NCI-H1417 treated with DMSO at 0.1 percent for 48 hours (cell line): ENCODE results near the gene HMCES.
"Not testable (repeated sequence)": the region's sequence is repeated elsewhere in the genome, so short reads cannot be mapped to it uniquely, and the experiment has no call there.

Experiments
- DNase-seq: peaks from one replicate; lab custom pipeline; 2025; lab: John Stamatoyannopoulos, UW

Gene HMCES

DNA sequence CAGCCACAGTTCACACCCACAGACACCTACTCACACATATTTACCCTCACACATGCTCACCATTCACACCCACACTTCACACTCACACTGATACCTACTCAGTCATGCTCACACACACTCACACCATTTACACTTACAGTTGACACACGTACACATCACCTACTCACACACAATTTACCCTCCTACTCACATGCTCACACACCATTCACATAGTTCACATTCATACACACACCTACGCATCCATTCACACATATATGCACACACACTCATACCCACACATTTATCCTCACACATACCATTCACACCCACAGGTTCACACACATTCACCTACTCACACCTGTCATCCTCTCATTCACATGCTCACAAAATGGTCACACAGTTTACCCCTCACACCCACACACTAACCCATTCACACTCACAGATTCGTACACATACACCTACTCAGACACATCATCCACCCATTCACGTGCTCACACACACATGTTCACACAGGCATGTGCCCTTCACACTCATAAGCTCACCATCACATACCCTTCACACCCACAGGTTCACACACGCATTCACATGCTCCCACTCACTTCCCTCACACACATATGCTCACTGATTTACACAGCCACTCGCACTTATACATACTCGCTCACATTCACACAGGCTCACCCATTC is 42.3 kb downstream of the HMCES start:
- DNase-seq, result no peak

DNA sequence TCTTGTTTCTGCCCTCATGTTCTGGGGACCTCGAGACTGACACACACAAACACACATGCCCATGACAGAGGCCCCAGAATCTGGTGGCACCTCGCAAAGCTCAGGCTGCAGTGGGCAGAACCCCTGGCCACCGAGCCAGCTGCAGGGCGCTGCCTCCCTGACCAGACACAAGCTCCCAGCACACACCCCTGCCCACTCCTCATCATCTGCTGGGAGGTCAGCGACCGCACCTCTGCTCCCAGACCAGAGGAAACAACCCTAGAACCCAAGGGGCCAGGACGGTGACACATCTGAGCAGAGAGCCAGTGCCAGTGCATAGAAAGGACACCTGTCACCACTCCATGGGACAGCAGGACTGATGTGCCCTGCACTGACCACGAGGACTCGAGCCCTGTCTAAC is 43.2 kb downstream of the HMCES start:
- DNase-seq, result no peak

DNA sequence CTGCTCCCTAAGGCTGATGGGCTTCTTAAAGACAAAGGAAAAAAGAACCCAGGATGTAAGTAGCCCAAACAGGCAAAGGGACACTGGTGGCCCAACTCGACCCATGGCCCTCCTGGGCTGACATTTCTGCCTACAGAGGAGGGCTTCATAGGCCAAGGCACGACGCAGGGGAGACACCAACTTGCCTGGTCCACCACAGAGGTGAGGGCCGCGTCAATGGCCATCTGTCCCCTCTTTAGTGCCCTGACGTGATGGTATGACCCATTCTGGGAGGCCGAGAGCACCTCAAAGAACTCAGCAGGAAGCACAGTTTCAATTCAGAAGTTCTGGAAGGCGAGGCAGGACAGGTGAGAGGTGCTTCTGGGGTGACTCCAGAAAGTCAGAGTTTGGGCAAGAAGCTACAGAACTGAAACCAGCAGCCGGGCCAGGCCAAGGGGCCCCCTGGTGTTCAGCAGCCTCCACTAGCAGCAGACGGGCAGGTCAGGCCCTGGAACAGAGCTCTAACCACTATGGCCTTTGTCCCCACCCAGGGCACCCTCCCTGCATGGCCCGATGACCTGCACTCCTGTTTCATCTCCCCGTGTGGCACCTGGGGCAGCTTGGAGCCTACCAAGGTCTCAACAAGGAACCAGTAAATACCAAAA is 45.1 kb downstream of the HMCES start:
- no peak for DNase-seq

DNA sequence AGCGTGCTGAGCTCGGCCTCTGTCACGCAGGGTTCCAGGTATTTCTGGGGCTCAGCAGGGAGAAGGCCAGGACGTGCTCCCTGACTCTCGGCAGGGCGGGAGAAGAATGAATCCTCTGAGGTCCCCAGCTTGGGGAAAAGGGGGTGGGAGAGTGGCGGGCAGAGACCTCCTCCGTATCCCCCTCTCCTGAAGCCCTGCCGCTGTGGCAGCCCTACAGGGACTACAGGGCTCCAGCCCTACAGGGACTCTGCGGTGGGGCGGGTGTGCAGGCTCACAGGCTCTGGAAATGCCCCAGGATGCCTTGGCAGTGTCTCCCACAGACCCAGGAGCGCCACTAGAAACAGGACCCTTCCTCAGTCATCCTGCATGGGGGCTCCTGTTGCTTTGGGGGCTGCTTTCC is 46.2 kb downstream of the HMCES start:
- DNase-seq, result no peak

DNA sequence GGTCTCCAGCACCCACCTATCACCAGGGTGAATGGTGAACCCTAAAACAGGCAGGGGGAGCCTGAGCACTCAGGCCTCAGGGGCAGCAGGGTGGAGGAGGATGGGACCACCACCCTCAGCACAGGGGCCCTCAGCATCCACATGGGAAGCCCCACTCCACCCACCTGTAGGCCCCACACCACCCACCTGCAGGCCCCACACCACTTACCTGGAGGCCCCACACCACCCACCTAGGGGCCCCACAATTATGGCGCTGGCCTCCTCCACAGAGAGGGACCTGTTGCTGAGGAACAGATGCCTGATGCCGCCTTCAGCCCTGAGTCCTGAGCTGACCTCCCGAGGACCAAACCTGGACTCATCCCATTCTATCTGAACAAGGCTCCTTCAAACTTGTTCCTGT is 46.7 kb downstream of the HMCES start:
- DNase-seq, result no peak

DNA sequence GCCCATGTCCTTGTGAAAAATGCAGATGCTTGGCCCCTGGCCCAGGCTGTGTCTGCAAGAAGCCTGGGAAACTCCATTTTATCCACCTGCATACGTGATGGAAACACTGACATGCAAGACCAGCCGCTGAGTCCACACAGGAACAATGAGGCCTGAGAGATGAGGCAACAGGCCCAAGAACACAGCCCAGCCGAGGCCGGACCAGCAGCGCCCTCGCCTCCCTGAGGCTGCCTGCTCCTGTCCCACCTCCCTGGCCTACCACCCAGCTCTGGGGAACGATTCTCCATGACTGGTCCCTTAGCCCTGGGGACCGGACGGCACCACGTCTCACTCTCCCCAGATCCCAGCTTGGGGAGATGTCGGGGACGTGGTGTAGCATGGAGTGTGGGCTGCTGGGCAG is 47.5 kb downstream of the HMCES start:
- no peak for DNase-seq

DNA sequence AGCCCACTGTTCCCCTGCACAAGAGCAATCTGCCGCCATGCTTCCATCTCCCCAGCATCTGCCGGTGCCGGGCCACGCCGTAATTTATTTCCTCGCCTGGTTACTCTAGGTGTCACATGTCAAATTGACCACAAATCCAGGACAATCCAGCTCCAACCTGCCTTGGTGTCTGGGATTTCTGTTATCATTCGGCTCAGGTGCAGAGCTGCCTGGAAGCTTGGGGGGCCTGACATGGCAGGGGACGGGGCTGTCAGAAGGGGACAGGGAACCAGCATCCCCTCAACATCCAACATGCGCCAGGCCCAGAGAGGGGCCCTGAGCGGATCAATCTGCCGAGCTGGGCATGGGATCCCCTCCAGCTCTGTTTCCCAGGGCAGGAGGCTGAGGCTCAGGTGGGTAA is 47.9 kb downstream of the HMCES start:
- DNase-seq, result no peak

DNA sequence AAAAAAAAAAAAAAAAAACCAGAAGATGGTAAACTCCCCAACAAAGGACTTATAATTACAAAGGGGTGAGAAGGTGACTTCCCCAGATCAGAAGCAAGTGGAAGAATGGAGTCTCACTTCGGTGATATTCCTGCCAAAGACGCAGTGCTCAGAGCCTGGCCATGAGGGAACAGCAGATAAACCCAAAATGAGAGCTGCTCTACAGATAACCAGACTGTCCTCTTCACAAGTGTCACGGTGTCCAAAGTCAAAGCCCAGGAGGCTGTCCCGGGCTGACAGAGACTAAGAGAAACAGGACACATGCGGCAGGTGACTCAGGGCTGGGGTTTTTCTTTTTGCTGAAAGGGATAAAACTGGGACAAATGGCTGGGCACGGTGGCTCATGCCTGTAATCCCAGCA is 48.8 kb downstream of the HMCES start:
- DNase-seq, result no peak

DNA sequence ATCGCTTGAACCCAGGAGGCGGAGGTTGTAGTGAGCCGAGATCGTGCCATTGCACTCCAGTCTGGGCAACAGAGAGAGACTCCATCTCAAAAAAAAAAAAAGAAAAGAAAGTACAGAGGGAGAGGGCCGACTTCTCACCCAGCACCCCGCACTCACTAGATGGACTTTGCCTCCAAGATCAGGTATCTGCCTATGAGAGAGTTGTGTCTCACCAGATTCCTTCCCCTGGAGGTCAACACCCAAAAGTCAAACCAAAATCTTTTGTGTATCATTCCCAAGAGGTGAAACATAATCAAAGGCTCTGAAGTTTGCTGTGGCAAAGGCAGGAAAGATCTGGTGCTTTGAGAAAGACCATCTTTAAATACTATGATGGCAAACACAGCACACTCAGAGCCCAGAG is 51.2 kb downstream of the HMCES start:
- DNase-seq, result no peak

DNA sequence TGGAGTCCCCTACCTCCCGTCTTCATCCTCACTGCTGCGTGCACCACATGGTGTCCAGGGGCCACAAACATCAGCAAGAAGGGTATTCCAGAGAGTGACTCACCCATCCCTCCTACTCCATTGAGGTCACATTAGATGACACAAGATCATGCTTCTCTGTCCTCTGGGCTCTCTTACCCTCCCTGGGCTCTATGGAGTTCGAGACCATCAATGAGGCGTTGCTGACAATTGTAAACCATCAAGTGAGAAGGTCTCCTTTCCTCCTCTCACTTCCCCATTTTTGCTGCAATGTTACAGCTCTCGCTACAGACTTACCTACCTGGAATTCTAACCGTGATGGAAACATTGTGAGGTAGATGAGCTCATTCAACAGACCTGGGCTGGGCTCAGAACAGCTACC is 51.7 kb downstream of the HMCES start:
- no peak for DNase-seq

DNA sequence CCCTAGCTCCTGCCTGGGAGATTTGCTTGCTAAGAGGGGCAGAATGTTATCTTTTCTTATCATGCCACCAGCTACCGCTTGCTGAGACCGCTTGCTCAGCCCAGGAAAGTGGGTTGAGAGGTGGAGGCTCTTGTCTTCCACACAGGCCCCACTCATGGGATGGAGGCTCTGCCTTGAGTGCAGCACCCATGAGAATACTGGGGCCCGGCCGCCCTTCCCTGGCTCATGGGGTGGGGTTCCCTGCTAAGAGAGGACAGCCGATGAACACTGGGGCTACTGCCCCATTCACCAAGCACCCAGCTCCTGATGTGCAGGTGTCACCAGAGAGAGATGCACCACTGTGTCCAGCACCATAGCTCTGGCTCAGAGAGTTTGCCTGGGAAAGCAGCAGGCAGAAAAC is 55.2 kb downstream of the HMCES start:
- no peak for DNase-seq

DNA sequence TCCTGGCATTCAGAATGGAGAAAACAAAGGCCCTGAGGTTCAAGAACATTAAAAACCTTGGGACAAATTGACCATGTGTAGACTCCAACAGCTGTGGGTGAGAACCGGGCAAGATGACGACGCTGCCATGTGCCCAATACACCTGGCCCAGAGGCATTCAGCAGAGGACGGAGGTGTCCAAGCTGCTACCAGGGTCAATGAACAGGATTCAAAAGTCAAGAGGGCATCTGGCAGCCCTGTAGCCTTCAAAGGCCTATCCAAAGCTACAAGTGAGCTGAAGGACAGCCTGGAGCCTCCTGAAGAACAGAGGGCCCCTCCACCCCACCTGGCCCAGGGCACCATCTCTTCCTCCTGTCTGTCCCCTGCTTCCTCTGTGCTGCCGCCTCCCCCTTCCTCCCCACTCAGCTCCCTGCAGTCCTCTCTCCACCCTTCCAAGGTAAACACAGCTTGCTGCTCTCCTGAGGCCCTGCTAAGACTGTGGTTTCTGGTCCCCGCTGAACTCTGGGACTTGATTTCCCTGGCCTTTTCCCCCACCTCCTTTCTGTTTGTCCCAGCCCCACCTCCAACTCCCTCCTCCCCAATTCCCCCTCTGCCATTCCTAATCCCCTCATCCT is 57.5 kb downstream of the HMCES start:
- DNase-seq, result no peak

DNA sequence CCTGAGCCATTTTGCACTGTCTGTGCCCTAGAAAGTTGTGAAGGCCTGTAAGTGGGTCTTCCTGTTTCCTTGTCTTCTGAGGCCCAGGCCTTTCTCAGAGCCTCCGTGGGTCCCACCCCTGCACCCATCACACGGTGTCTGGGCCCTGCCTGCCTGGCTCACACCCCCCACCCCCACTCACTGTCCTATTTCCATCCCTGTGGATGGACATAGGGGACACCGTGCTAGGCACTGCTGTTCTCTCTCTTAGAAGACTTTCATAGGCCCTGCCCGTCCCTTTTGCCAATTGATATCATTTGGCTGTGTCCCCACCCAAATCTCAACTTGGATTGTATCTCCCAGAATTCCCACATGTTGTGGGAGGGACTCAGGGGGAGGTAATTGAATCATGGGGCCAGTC is 59.0 kb downstream of the HMCES start:
- DNase-seq, result not testable (repeated sequence)

DNA sequence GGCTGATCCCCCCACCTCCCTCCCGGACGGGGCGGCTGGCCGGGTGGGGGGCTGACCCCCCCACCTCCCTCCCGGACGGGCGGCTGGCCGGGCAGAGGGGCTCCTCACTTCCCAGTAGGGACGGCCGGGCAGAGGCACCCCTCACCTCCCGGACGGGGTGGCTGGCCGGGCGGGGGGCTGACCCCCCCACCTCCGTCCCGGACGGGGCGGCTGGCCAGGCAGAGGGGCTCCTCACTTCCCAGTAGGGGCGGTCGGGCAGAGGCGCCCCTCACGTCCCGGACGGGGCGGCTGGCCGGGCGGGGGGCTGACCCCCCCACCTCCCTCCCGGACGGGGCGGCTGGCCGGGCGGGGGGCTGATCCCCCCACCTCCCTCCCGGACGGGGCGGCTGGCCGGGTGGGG is 60.5 kb downstream of the HMCES start:
- DNase-seq, result not testable (repeated sequence)

DNA sequence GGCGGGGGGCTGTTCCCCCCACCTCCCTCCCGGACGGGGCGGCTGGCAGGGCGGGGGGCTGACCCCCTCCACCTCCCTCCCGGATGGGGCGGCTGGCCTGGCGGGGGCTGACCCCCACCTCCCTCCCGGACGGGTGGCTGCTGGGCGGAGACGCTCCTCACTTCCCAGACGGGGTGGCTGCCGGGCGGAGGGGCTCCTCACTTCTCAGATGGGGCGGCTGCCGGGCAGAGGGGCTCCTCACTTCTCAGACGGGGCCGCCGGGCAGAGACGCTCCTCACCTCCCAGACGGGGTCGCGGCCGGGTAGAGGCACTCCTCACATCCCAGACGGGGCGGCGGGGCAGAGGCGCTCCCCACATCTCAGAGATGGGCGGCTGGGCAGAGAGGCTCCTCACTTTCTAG is 61.2 kb downstream of the HMCES start:
- not testable (repeated sequence) for DNase-seq

DNA sequence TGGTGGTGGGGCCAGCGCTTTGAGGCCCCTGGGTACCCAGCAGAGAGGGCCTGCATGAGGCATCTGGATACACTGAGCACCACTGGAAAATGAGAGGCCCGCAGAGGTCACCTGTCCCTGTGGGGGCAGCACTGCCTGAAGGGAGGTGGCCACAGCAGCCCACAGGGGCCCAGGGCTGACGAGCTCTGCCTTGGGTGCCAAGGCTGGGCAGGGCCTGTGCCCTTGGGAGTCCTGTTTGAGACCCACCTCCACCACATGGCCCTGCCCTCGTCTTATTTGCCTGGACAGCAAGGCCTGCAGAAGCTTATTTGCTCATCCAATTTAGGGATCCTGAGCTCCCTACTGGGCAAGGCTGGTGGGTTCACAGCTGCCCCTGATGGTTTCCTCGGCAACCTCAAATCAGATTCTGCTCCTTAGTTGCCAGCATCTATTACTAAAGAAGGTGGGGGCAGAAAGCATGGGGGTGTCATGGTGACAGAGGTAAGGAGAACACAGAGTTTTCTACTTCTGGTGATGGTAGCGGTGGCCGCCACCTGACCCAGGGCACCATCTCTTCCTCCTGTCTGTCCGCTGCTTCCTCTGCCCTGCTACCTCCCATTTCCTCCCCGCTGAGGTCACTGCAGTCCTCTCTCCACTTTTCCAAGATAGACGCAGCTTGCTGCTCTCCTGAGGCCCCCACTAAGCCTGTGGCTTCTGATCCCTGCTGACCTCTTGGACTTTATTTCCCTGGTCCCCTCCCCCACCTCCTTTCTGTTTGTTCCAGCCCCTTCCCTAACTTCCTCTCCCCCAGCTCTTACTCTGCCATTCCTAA is 62.9 kb downstream of the HMCES start:
- no peak for DNase-seq

DNA sequence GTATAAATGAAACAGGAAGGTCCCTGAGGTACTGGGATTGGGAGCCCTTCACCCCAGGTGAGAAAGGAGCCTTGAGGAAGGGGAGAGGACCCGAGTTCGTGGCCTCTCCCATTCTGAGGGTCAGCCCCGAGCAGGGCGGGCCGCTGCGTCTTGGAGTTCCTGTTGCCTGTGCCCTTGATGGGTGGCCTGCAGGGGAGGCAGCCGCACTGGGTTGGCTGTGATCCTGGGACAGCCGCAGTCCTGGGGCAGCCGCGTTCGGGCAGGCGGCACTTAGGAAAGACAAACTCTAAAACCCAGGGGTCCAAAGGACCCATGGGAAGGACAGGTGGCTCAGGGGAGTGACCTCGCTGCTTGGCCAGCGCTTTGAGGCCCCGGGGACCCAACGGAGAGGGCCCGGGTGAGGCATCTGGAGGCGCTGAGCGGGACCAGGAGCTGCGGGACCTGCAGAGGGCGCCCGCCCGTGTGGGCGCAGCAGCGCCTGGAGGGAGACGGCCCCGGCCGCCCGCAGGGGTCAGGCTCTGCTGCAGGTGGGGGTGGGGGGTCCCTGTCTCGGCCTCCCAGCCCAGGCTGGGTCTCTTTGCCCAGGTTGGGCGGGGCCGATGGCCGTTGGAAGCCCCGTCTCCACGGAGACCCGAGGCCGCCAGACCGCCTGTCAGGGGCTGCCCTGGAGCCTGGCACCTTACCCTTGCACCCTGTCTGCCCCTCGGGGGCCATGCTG is 65.1 kb downstream of the HMCES start:
- no peak for DNase-seq

DNA sequence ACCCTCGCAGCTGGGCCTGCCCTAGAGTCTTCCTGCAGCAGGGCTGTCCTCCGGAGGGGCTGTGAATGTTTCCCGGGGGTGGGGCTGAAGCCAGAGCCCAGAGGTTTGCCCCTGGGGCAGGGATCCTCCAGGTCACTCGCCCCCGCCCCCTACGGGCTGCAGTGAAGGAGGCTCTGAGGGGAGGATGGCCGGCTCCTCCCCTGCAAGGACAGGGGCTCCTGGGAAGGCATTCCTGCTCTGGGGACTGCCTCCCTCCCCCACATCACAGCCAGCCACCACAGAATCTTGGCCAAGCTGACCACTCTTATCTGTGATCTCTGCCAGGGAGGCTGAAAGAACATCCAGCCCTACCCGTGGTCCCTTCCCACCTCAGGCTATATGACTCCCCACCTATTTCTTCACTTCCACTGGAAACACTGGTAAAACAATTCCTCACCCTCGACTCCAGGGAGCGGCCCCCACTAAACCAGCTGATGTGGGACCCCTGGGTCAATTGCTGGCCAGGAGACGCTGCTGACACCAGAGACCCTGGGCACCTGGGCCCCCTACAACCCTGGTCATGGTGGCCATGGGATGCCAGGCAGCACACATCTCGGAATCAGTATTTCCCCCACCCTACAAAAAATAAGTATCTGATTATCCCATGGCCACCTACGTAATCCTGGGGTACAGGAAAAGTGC is 66.0 kb downstream of the HMCES start:
- DNase-seq, result no peak

DNA sequence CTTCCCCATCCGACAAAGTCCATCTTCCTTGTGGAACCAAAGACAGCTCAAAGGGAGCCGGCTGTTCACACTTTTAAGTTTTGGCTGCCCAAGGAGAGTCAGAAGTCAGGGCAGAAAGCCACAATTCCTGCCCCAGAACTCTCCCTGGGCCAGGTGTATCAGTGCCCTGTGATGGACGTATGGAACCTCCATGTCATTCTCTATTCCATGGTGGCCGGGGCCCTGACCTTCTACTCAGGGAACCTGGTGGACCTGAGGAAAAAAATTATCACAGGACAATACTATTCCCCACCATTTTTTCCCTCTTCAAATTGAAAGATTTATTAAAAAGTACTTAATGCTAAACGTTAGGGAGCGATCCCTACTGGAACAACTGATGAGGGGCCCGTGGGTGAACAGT is 66.6 kb downstream of the HMCES start:
- no peak for DNase-seq

DNA sequence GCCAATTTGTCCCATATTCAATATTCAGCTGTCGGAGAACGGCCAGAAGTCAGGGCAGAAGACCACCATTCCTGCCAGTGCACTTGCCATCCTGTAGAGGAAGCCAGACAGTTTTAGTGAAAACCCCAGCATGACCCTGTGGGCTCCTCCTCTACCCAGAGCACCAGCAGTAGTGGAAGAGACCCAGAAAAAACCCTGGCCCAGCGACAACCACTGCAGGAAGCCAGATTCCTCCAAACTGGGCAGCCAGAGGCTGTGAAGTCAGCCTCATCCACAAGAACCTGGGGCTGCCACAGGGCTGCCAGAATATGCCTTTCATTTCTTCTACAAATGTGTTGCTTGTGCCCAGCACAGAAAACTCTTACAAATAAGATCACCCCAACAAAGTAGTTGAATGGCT is 67.3 kb downstream of the HMCES start:
- no peak for DNase-seq

DNA sequence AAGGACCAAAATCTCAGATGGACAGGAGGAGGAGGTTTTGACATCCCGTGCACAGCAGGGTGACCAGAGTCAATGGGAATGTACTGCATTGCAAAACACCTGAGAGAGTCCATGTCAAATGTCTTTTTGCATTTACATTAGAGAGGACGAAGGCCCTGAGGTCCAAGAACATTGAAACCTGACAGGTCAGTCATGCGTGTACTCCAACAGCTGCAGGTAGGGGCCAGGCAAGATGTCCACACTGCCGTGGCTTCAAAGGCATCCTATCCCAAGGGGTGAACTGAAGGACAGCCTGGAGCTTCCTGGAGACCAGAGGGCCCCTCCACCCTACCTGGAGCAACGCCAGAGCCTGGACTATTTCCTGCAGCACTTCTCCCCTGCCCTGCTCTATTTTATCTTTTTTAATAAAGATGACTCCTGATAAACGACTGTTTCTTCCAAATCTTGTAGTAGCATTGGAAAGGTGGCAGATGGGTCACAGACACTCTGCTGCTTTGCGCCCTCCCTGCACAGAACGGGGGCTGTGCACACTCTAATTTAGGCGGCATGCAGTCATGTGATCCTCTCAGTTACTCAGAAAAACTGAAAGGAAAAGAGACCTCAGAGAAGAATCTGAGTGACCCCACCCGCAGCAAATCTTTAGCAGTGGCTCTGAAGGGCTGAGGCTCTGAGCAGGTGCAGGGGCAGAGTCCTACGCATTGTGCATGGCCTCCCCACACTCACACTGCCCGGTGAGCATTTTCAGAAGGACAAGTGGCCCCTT is 68.2 kb downstream of the HMCES start:
- no peak for DNase-seq
